ENCODE measurements around the gene SERP2. TPM values are rescaled to one million over a fixed set of nuclear protein-coding genes. Genes with fewer than 3 reads are reported as not detected.

The SERP2 gene
- total and polyA plus RNA-seq, 9 of the 15 experiments (the other 6 are each of a cell fraction or from before 2014, with no cell fraction given), result 0.13 TPM; not detected in 8

GRCh38 chr13:44354884-44355283, 18.7 kb upstream of the SERP2 start (continued):
- TF ChIP-seq HMGN3 (IDR thresholded peaks at IDR 0.05; ENCODE audit: borderline replicate concordance, extremely low read depth, insufficient read length, low read depth, low read length) (no peak), RBM34 (IDR thresholded peaks at IDR 0.05; ENCODE audit: borderline replicate concordance, insufficient read depth, low read length) (no peak), CREBBP (IDR thresholded peaks at IDR 0.05; ENCODE audit: low read depth, low read length) (no peak), BRF1 (IDR thresholded peaks at IDR 0.05; ENCODE audit: borderline replicate concordance, extremely low read depth, insufficient read length) (no peak), MAFF (IDR thresholded peaks at IDR 0.05; ENCODE audit: low read length) (no peak), ARID4B (CRISPR knock-in tag; IDR thresholded peaks at IDR 0.05) (no peak), MEIS2 (IDR thresholded peaks at IDR 0.05; ENCODE audit: partially characterized antibody) (peak; percentile 95), L3MBTL2 (IDR thresholded peaks at IDR 0.05) (no peak), YBX1 (IDR thresholded peaks at IDR 0.05) (no peak), GABPA (tag; conservative IDR thresholded peaks at IDR 0.05; ENCODE audit: low read depth) (no peak), HNRNPK (IDR thresholded peaks at IDR 0.05; ENCODE audit: low read depth, low read length, poor library complexity, severe bottlenecking) (no peak), SFPQ (IDR thresholded peaks at IDR 0.05; ENCODE audit: low read depth, low read length) (no peak), ARID1B (IDR thresholded peaks at IDR 0.05) (peak; percentile 64), SMARCA4 (IDR thresholded peaks at IDR 0.05) (peak; percentile 35; the same call in 1 of the 2 replicates), FOXJ3 (CRISPR knock-in tag; IDR thresholded peaks at IDR 0.05) (no peak), ZBTB34 (CRISPR knock-in tag; IDR thresholded peaks at IDR 0.05) (no peak), E2F1 (CRISPR knock-in tag; IDR thresholded peaks at IDR 0.05) (no peak), CTCF (IDR thresholded peaks at IDR 0.05 in 2 of 3, conservative IDR thresholded peaks at IDR 0.05 in 1 of 3; ENCODE audit: insufficient read depth in 2 of 3, low read depth in 1 of 3, low read length in 3 of 3) (no peak)

Measured in K562 (cell line).